Trophoblast cell (in vitro differentiated cells and primary cell): Measurements from ENCODE around the gene SNAPC5.

Experiments used
- DNase-seq, 2 donors: peaks; one replicate each; pipeline ENCODE4 v3.0.0-alpha.2; 2016
- H2AFZ ChIP-seq: 2 replicates; pipeline ENCODE4 v1.6.1; 2013; ENCODE audit warnings: low read length, moderate library complexity, mild to moderate bottlenecking; ENCODE audit not compliant: insufficient read depth, poor library complexity
- H2AK5ac ChIP-seq: 2 replicates; pipeline ENCODE4 v1.6.1; 2013; ENCODE audit warnings: mild to moderate bottlenecking, low read length
- H2BK120ac ChIP-seq: 2 replicates; pipeline ENCODE4 v1.6.1; 2013; ENCODE audit warnings: low read length, mild to moderate bottlenecking, moderate library complexity; ENCODE audit not compliant: insufficient read depth, poor library complexity
- H2BK12ac ChIP-seq: 2 replicates; pipeline ENCODE4 v1.6.1; 2013; ENCODE audit warnings: mild to moderate bottlenecking, low read length, moderate library complexity
- H2BK5ac ChIP-seq: 2 replicates; pipeline ENCODE4 v1.6.1; 2013; ENCODE audit warnings: low read length, low read depth, moderate library complexity, mild to moderate bottlenecking; ENCODE audit not compliant: poor library complexity
- H3K14ac ChIP-seq: 2 replicates; pipeline ENCODE4 v1.6.1; 2013; ENCODE audit warnings: mild to moderate bottlenecking, low read length
- H3K18ac ChIP-seq: 2 replicates; pipeline ENCODE4 v1.6.1; 2013; ENCODE audit warnings: mild to moderate bottlenecking, low read length
- H3K23ac ChIP-seq: 2 replicates; pipeline ENCODE4 v1.6.1; 2013; ENCODE audit warnings: low read length
- H3K27ac ChIP-seq: 2 replicates; pipeline ENCODE4 v1.5.1; 2013; ENCODE audit warnings: low read depth, mild to moderate bottlenecking, inconsistent platforms, low read length, moderate library complexity
- H3K27me3 ChIP-seq: 2 replicates; pipeline ENCODE4 v1.6.1; 2013; ENCODE audit warnings: inconsistent platforms, mild to moderate bottlenecking, low read length, moderate library complexity; ENCODE audit not compliant: insufficient read depth
- H3K36me3 ChIP-seq, 2 experiments: 1 replicate in 1 of 2; 2 replicates in 1 of 2; pipeline ENCODE4 v1.6.1; 2013; ENCODE audit warnings: low read length in 2 of 2, mild to moderate bottlenecking in 2 of 2, moderate library complexity in 1 of 2; ENCODE audit not compliant: insufficient read depth in 2 of 2, control insufficient read depth in 1 of 2
- H3K4ac ChIP-seq: 2 replicates; pipeline ENCODE4 v1.6.1; 2013; ENCODE audit warnings: low read depth, mild to moderate bottlenecking, low read length, moderate library complexity
- H3K4me1 ChIP-seq, 2 experiments: 1 replicate in 1 of 2; 2 replicates in 1 of 2; pipeline ENCODE4 v1.6.1; 2013; ENCODE audit warnings: low read length in 2 of 2, mild to moderate bottlenecking in 2 of 2, moderate library complexity in 1 of 2; ENCODE audit not compliant: insufficient read depth in 2 of 2, control insufficient read depth in 1 of 2
- H3K4me2 ChIP-seq: 2 replicates; pipeline ENCODE4 v1.6.1; 2013; ENCODE audit warnings: inconsistent platforms, mild to moderate bottlenecking, low read length, moderate library complexity
- H3K4me3 ChIP-seq: 2 replicates; pipeline ENCODE4 v1.5.1; 2013; ENCODE audit warnings: mild to moderate bottlenecking, low read depth, low read length, inconsistent platforms
- H3K79me1 ChIP-seq: one replicate; pipeline ENCODE4 v1.6.1; 2013; ENCODE audit warnings: low read length
- H3K79me2 ChIP-seq: 2 replicates; pipeline ENCODE4 v1.6.1; 2013; ENCODE audit warnings: low read length, mild to moderate bottlenecking; ENCODE audit not compliant: control insufficient read depth, insufficient read depth, poor library complexity
- H3K9ac ChIP-seq: 2 replicates; pipeline ENCODE4 v1.6.1; 2013; ENCODE audit warnings: mild to moderate bottlenecking, low read length
- H3K9me3 ChIP-seq: 2 replicates; pipeline ENCODE4 v1.6.1; 2013; ENCODE audit warnings: low read depth, mild to moderate bottlenecking, control low read depth, inconsistent platforms, low read length; ENCODE audit not compliant: insufficient read depth
- H4K12ac ChIP-seq: 2 replicates; pipeline ENCODE4 v1.6.1; 2013; ENCODE audit warnings: low read depth, mild to moderate bottlenecking, low read length, moderate library complexity
- H4K8ac ChIP-seq: 2 replicates; pipeline ENCODE4 v1.6.1; 2013; ENCODE audit warnings: low read depth, mild to moderate bottlenecking, low read length, moderate library complexity
- H4K91ac ChIP-seq: one replicate; pipeline ENCODE4 v1.6.1; 2013; ENCODE audit warnings: low read depth, mild to moderate bottlenecking, low read length, moderate library complexity
- whole genome bisulfite sequencing: extraction: QIAGEN DNeasy Blood & Tissue Kit; methylation state at CpG from one replicate; pipeline ENCODE4 v1.1.7; 2013; ENCODE audit warnings: missing lambda C conversion rate; ENCODE audit not compliant: insufficient read length, insufficient coverage; ENCODE audit errors: extremely low coverage; 5-methylcytosine and 5-hydroxymethylcytosine counted together

The SNAPC5 gene

DNA sequence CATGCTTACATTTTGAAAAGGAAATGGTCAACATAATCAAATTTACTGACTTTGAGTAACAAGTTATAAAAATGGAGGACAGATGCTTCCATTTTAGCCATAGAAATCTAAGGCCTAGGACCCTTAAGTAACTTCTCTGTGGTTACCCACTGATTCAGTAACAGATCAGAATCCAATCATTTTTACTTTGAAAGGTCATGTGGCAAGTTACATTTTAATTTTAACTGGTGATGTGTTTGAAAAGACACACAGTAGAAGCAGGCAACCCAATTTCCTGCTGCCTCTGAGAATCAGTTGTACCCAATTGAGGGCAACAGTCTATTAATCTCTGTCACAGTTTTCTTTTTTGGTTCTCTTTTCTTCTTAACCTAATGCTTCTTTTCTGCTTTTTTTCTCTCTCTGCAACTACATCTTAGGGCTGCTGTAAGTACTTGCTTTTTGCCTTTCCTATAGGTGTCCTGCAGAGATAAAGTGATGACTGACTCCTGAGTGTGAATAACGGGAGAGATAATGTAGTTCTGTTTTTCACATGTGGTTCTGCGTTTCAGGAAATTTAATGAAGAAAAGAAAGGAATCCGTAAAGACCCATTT lies 10.8 kb upstream of the SNAPC5 start:
- H3K27me3 ChIP-seq, result no peaks in the 10 kb centered on the region
- H3K4me2 ChIP-seq, result no peak overlapping the region

DNA sequence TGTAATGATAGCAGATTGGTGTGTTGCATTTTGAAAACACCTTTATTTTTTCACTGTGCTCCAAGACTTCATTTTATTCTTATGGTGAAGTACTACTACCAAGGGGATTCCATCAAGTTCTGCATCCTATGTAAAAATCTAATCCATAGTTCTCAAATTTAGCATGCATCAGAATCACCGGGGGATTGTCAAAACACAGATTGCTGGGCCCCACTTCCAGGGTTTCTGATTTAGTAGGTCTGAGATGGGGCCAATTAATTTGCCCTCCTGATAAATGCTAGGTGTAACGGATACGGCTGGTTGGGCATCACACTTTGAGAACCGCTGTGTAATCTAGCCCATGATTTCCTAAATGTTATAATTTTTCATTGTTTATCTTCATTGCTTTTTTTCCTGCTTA lies 8.3 kb upstream of the SNAPC5 start:
- Histone ChIP-seq H3K79me2 (peaks cover 15% of the 10 kb centered on the region), H3K4me3 (no peak overlapping the region), H2AK5ac (no peak overlapping the region), H3K4me2 (peak overlapping the region; percentile 92), H4K8ac (no peak overlapping the region), H3K9me3 (no peaks in the 10 kb centered on the region), H3K4me1 (peaks cover 0 to 3% of the 10 kb centered on the region in 2 experiments), H2BK120ac (no peak overlapping the region), H3K9ac (no peak overlapping the region), H3K27ac (no peak overlapping the region), H4K91ac (no peak overlapping the region), H2BK5ac (no peak overlapping the region), H3K79me1 (peaks cover 9% of the 10 kb centered on the region), H3K23ac (no peak overlapping the region), H3K4ac (peak overlapping the region; percentile 24), H4K12ac (no peak overlapping the region), H2BK12ac (no peak overlapping the region), H3K14ac (no peak overlapping the region), H3K18ac (no peak overlapping the region), H3K36me3 (peaks cover 8 to 15% of the 10 kb centered on the region in 2 experiments), H3K27me3 (no peaks in the 10 kb centered on the region), H2AFZ (no peak overlapping the region)
- no CpG with 5 or more reads among the region's 4 CpGs for WGBS
- DNase-seq, result no peak

More for the DNA sequence above, 10.8 kb upstream of the SNAPC5 start:
- Histone ChIP-seq H3K27ac (no peak overlapping the region), H3K36me3 (peaks cover 3 to 4% of the 10 kb centered on the region in 2 experiments), H3K79me1 (peaks cover 9% of the 10 kb centered on the region), H3K9ac (no peak overlapping the region), H2AFZ (no peak overlapping the region), H2BK120ac (no peak overlapping the region), H3K4me1 (peaks cover 0 to 3% of the 10 kb centered on the region in 2 experiments), H4K12ac (no peak overlapping the region), H3K4ac (no peak overlapping the region), H3K14ac (no peak overlapping the region), H2AK5ac (no peak overlapping the region), H2BK5ac (no peak overlapping the region), H4K8ac (no peak overlapping the region), H3K79me2 (peaks cover 15% of the 10 kb centered on the region), H4K91ac (no peak overlapping the region), H2BK12ac (no peak overlapping the region), H3K4me3 (no peak overlapping the region), H3K18ac (no peak overlapping the region), H3K23ac (no peak overlapping the region), H3K9me3 (no peaks in the 10 kb centered on the region)
- WGBS, result no CpG with 5 or more reads among the region's 3 CpGs
- no peak for DNase-seq

DNA sequence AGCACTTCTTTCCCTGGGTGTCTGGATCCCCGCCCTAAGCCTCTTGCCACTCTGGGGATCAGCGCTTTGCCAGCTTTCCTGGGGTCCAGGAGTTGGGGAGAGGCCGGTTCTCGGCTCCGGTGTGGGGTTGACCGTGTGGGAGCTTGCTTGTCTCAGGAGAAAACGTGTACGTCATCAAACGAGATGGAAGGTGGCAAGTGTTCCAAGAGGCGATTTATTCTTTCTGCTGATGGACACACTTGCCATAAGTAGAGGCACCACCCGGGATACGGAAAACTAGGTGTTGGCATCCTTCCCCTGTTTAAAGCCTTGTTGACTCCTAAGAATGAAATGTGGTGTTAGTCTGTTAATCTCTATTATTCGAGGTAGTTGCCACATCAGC lies 7.9 kb upstream of the SNAPC5 start:
- peak overlapping the region; percentile 93 for H2BK120ac ChIP-seq
- H4K12ac ChIP-seq, result peak overlapping the region; percentile 96
- H2AFZ ChIP-seq, result peak overlapping the region; percentile 99
- peak overlapping the region; percentile 88 for H3K14ac ChIP-seq
- peak overlapping the region; percentile 90 for H3K27ac ChIP-seq
- H3K18ac ChIP-seq, result peak overlapping the region; percentile 90
- H4K8ac ChIP-seq, result peak overlapping the region; percentile 79
- H2AK5ac ChIP-seq, result peak overlapping the region; percentile 90
- H3K36me3 ChIP-seq, result peaks cover 10 to 19% of the 10 kb centered on the region in 2 experiments
- H3K27me3 ChIP-seq, result no peaks in the 10 kb centered on the region
- H3K4me1 ChIP-seq, result peaks cover 0 to 3% of the 10 kb centered on the region in 2 experiments
- H3K4me3 ChIP-seq, result peak overlapping the region; percentile 83
- H3K79me1 ChIP-seq, result peaks cover 9% of the 10 kb centered on the region
- H3K23ac ChIP-seq, result no peak overlapping the region
- peak overlapping the region; percentile 83 for H4K91ac ChIP-seq
- peak overlapping the region; percentile 83 for H3K9ac ChIP-seq
- peak overlapping the region; percentile 83 for H2BK5ac ChIP-seq
- H2BK12ac ChIP-seq, result peak overlapping the region; percentile 50
- H3K4me2 ChIP-seq, result peak overlapping the region; percentile 92
- peak overlapping the region; percentile 92 for H3K4ac ChIP-seq
- H3K79me2 ChIP-seq, result peaks cover 15% of the 10 kb centered on the region
- H3K9me3 ChIP-seq, result no peaks in the 10 kb centered on the region
- WGBS, result no CpG with 5 or more reads among the region's 13 CpGs
- DNase-seq, result peak in 1 of 2 donors; percentile 21

DNA sequence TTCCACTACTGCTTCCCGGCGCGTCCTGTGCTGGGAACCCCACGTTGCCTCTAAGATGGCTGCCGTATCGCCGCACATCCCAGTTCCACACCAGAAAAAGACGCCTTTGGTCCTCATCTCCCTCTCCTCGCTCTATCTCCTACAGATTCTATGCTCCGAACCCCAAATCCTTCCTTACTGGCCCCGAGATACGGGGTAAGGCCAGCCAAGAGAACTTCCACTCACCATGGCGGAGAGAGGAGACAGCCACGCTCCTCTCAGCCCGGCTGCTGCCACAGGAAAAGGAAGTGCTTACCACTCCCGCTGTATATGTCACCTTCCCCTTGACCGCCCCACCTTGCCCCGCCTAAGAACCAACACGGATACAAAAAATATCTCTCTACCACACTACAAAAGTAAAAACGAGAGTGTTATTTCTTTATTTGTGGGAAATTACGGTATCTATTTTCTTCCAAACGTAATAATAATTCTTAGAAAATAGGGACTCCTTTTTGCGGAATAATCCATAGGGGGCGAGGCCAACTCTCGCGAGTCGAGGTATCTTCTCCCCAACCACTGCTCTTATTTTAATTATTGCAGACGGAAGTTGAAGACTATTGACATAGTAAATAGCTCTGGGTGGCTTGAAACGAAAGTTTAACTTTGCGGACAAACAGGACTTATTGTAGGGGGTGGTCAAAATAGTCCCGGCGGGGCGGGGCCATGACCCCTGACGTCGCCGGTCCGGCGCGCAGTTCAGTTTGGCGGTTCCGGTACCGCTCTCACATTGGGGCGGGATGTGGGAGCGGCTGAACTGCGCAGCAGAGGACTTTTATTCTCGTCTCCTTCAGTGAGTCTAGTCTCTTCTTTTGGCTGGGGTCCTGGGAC lies 7.2 kb upstream of the SNAPC5 start, which contains the start of the genes RPL4 and ZWILCH:
Gene RPL4, minus strand, starts transcription at position 293 of the 867 bp plus-strand sequence. Its CDS starts 65 bp downstream, at position 228.
Gene ZWILCH, plus strand, starts transcription at position 764 of the 867 bp plus-strand sequence. Its CDS starts 13 bp downstream, at position 777.
- peak within 1 kb of the TSS; percentile 88 for H3K14ac ChIP-seq
- peak within 1 kb of the TSS; percentile 99 for H2AFZ ChIP-seq
- peak within 1 kb of the TSS; percentile 92 for H3K4ac ChIP-seq
- H3K36me3 ChIP-seq, result peaks cover 13 to 25% of the 10 kb centered on the region in 2 experiments
- no peaks in the 10 kb centered on the region for H3K9me3 ChIP-seq
- H2BK5ac ChIP-seq, result peak within 1 kb of the TSS; percentile 83
- no CpG with 5 or more reads among the region's 46 CpGs for WGBS
- H3K4me3 ChIP-seq, result peak within 1 kb of the TSS; percentile 97
- H3K79me1 ChIP-seq, result peaks cover 9% of the 10 kb centered on the region
- peak within 1 kb of the TSS; percentile 90 for H2AK5ac ChIP-seq
- no peaks in the 10 kb centered on the region for H3K27me3 ChIP-seq
- DNase-seq, result peak; percentile 78 to 92
- H3K18ac ChIP-seq, result peak within 1 kb of the TSS; percentile 90
- H4K91ac ChIP-seq, result peak within 1 kb of the TSS; percentile 83
- H3K79me2 ChIP-seq, result peaks cover 15% of the 10 kb centered on the region
- peak within 1 kb of the TSS; percentile 50 for H2BK12ac ChIP-seq
- peak within 1 kb of the TSS; percentile 93 for H2BK120ac ChIP-seq
- peak within 1 kb of the TSS; percentile 92 for H3K4me2 ChIP-seq
- peak within 1 kb of the TSS; percentile 79 for H4K8ac ChIP-seq
- peak within 1 kb of the TSS; percentile 100 for H3K9ac ChIP-seq
- H3K27ac ChIP-seq, result peak within 1 kb of the TSS; percentile 90
- H3K4me1 ChIP-seq, result peaks cover 0 to 3% of the 10 kb centered on the region in 2 experiments
- H4K12ac ChIP-seq, result peak within 1 kb of the TSS; percentile 96
- H3K23ac ChIP-seq, result peak within 1 kb of the TSS; percentile 80
